Mesendoderm (in vitro differentiated cells): ENCODE measurements around the gene GP1BB.

ENCODE experiments used
- DNase-seq: peaks from one replicate; pipeline ENCODE4 v3.0.0; 2013
- H2AK5ac ChIP-seq: 2 replicates; pipeline ENCODE4 v1.6.1; 2013; ENCODE audit warnings: low read length, inconsistent platforms
- H2BK120ac ChIP-seq: 2 replicates; pipeline ENCODE4 v1.6.1; 2013; ENCODE audit warnings: low read depth, mild to moderate bottlenecking, low read length, moderate library complexity, mixed read lengths
- H2BK15ac ChIP-seq: replicated peaks from 2 replicates; pipeline ENCODE4 v1.6.1; 2013; ENCODE audit warnings: low read depth, mild to moderate bottlenecking, moderate library complexity
- H2BK5ac ChIP-seq: 2 replicates; pipeline ENCODE4 v1.6.1; 2013; ENCODE audit warnings: low read length, inconsistent platforms
- H3K18ac ChIP-seq: 2 replicates; pipeline ENCODE4 v1.6.1; 2013; ENCODE audit warnings: mild to moderate bottlenecking, low read length, mixed read lengths
- H3K23ac ChIP-seq: one replicate; pipeline ENCODE4 v1.6.1; 2013; ENCODE audit warnings: low read length
- H3K27ac ChIP-seq: 2 replicates; pipeline ENCODE4 v1.5.1; 2013; ENCODE audit warnings: low read depth, mild to moderate bottlenecking, inconsistent platforms, low read length, moderate library complexity
- H3K27me3 ChIP-seq: 2 replicates; pipeline ENCODE4 v1.6.1; 2013; ENCODE audit warnings: low read length, control low read depth, mild to moderate bottlenecking, inconsistent platforms; ENCODE audit not compliant: insufficient read depth, poor library complexity
- H3K36me3 ChIP-seq: 2 replicates; pipeline ENCODE4 v1.6.1; 2013; ENCODE audit warnings: low read length, inconsistent platforms; ENCODE audit not compliant: control insufficient read depth, insufficient read depth
- H3K4ac ChIP-seq: one replicate; pipeline ENCODE4 v1.6.1; 2013; ENCODE audit warnings: low read depth, mild to moderate bottlenecking, low read length, moderate library complexity
- H3K4me1 ChIP-seq: 2 replicates; pipeline ENCODE4 v1.6.1; 2013; ENCODE audit warnings: low read depth, low read length, inconsistent platforms; ENCODE audit not compliant: control insufficient read depth
- H3K4me2 ChIP-seq: 2 replicates; pipeline ENCODE4 v1.6.1; 2013; ENCODE audit warnings: low read length
- H3K4me3 ChIP-seq: 2 replicates; pipeline ENCODE4 v1.5.1; 2013; ENCODE audit warnings: mild to moderate bottlenecking, low read length
- H3K56ac ChIP-seq: one replicate; pipeline ENCODE4 v1.6.1; 2013; ENCODE audit warnings: low read length
- H3K79me1 ChIP-seq: 2 replicates; pipeline ENCODE4 v1.6.1; 2013; ENCODE audit warnings: low read length, inconsistent platforms
- H3K79me2 ChIP-seq: 2 replicates; pipeline ENCODE4 v1.6.1; 2013; ENCODE audit warnings: mild to moderate bottlenecking, low read length; ENCODE audit not compliant: control insufficient read depth, insufficient read depth
- H3K9ac ChIP-seq: 2 replicates; pipeline ENCODE4 v1.6.1; 2013; ENCODE audit warnings: low read length, inconsistent platforms
- H4K5ac ChIP-seq: one replicate; pipeline ENCODE4 v1.6.1; 2013; ENCODE audit warnings: low read length
- H4K8ac ChIP-seq: one replicate; pipeline ENCODE4 v1.6.1; 2013; ENCODE audit warnings: low read depth, mild to moderate bottlenecking, control low read depth, low read length, moderate library complexity
- WGBS: extraction: QIAGEN DNeasy Blood & Tissue Kit; methylation state at CpG from one replicate; pipeline ENCODE4 v1.1.7; 2013; ENCODE audit warnings: low lambda C conversion rate, missing lambda C conversion rate; ENCODE audit not compliant: insufficient coverage; ENCODE audit errors: extremely low coverage; 5-methylcytosine and 5-hydroxymethylcytosine counted together

The GP1BB gene

DNA sequence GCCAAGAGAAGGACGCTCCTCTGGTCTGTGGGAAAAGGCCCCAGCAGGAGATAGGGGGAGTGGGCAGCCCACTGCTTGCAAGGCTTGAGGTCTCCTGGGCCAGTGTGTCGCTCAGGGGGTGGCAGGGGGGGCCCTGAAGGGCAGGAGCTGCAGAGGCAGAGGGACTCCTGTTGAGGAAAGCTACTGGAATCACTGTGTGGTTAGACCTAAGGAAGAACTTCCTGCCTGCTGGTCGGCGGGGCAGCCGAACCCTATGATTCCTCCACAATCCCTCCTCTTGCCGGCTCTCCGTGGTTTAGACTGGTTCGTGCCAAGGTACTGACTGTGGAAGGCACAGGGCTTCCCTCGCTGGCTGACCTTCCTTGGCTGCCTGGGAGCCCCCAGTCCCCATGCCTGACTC, 6.2 kb downstream of the GP1BB start:
- H2BK5ac ChIP-seq = no peak overlapping the region
- no peaks in the 10 kb centered on the region for H3K4me1 ChIP-seq
- no peak overlapping the region for H3K4me3 ChIP-seq
- no peak overlapping the region for H4K5ac ChIP-seq
- H3K27ac ChIP-seq = no peak overlapping the region
- no peaks in the 10 kb centered on the region for H3K79me2 ChIP-seq
- no peak overlapping the region for H3K23ac ChIP-seq
- no CpG with 5 or more reads among the region's 9 CpGs for WGBS
- no peak for DNase-seq
- H4K8ac ChIP-seq = no peak overlapping the region
- no peak overlapping the region for H2BK15ac ChIP-seq
- no peak overlapping the region for H2AK5ac ChIP-seq
- no peak overlapping the region for H3K4me2 ChIP-seq
- H3K56ac ChIP-seq = no peak overlapping the region
- no peak overlapping the region for H3K9ac ChIP-seq
- H3K79me1 ChIP-seq = no peaks in the 10 kb centered on the region
- no peaks in the 10 kb centered on the region for H3K36me3 ChIP-seq
- no peak overlapping the region for H3K18ac ChIP-seq
- no peak overlapping the region for H2BK120ac ChIP-seq
- H3K27me3 ChIP-seq = peaks cover 9% of the 10 kb centered on the region
- H3K4ac ChIP-seq = no peak overlapping the region

DNA sequence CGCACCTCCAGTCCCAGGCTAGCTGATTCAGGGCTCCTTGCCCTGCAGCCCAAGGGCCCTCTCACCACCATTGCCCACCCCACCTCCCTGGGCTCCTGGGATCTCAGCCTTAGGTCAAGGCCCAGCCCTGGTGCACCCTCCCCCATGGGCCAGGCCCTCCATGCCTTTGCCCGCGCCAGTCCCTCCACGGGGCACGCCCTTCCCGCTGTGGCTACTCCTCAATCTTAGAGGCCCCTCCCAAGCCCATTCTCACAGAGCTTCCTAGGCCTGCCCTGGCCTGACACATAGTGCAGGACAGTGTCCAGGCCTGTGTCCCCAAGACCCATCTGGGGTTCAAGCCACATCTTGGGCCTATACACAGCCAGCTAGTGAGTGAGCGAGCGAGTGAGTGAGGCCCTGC, 6.9 kb downstream of the GP1BB start:
- H3K56ac ChIP-seq = peak overlapping the region; percentile 79
- H3K18ac ChIP-seq = no peak overlapping the region
- WGBS = no CpG with 5 or more reads among the region's 8 CpGs
- no peak overlapping the region for H2BK15ac ChIP-seq
- no peaks in the 10 kb centered on the region for H3K79me1 ChIP-seq
- no peak overlapping the region for H4K8ac ChIP-seq
- H2BK120ac ChIP-seq = no peak overlapping the region
- H3K36me3 ChIP-seq = no peaks in the 10 kb centered on the region
- DNase-seq = no peak
- no peak overlapping the region for H3K27ac ChIP-seq
- H3K9ac ChIP-seq = peak overlapping the region; percentile 60
- no peak overlapping the region for H2AK5ac ChIP-seq
- no peak overlapping the region for H3K23ac ChIP-seq
- no peaks in the 10 kb centered on the region for H3K79me2 ChIP-seq
- no peak overlapping the region for H2BK5ac ChIP-seq
- no peak overlapping the region for H3K4me2 ChIP-seq
- no peak overlapping the region for H4K5ac ChIP-seq
- no peaks in the 10 kb centered on the region for H3K4me1 ChIP-seq
- H3K4ac ChIP-seq = no peak overlapping the region
- peaks cover 4% of the 10 kb centered on the region for H3K27me3 ChIP-seq
- no peak overlapping the region for H3K4me3 ChIP-seq

DNA sequence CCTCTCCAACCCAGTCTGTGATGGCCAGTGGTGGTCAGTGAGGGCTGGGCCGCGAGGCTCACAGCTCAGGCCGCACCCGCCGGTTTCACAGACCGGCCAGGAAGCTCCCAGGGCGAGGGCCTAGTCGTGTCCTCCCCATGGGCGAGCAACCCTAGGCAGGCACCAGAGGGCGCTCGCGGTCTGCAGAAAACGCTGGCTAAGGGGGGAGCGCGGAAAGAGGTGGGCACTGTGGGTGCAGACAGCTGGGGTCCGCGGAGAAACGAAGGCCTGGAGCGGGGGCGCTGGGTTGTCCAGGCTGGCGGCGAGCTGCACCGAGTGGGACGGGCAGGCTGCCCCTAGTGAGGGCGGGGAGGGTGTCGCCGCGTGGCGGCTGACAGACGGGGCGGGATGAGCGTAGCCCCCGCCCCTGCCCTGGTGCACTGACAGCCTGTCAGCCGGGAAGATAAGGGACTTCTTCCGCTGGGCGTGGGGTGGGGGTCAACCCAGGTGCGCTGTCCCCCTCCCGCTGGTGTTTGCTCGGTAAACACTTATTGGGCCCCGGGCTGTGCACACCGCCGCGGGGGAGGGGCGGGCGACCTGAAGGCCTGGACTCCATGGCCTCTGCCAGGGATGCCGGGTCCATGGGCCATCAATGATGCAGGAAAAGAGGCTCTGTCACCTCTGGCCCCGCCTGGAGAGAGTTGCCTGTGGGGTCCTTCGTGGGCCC, 7.5 kb downstream of the GP1BB start:
- no peak overlapping the region for H3K27ac ChIP-seq
- no peak overlapping the region for H3K23ac ChIP-seq
- H3K79me1 ChIP-seq = no peaks in the 10 kb centered on the region
- peak overlapping the region; percentile 79 for H3K56ac ChIP-seq
- peak overlapping the region; percentile 30 for H3K4me2 ChIP-seq
- peak; percentile 66 for DNase-seq
- H3K27me3 ChIP-seq = peaks cover 3% of the 10 kb centered on the region
- peak overlapping the region; percentile 60 for H3K9ac ChIP-seq
- no peak overlapping the region for H3K4ac ChIP-seq
- H4K5ac ChIP-seq = no peak overlapping the region
- no peak overlapping the region for H2BK15ac ChIP-seq
- no peak overlapping the region for H4K8ac ChIP-seq
- H2BK120ac ChIP-seq = no peak overlapping the region
- H3K79me2 ChIP-seq = no peaks in the 10 kb centered on the region
- no peak overlapping the region for H3K18ac ChIP-seq
- no peak overlapping the region for H3K4me3 ChIP-seq
- no peaks in the 10 kb centered on the region for H3K36me3 ChIP-seq
- no peak overlapping the region for H2AK5ac ChIP-seq
- no CpG with 5 or more reads among the region's 48 CpGs for WGBS
- no peaks in the 10 kb centered on the region for H3K4me1 ChIP-seq
- no peak overlapping the region for H2BK5ac ChIP-seq

DNA sequence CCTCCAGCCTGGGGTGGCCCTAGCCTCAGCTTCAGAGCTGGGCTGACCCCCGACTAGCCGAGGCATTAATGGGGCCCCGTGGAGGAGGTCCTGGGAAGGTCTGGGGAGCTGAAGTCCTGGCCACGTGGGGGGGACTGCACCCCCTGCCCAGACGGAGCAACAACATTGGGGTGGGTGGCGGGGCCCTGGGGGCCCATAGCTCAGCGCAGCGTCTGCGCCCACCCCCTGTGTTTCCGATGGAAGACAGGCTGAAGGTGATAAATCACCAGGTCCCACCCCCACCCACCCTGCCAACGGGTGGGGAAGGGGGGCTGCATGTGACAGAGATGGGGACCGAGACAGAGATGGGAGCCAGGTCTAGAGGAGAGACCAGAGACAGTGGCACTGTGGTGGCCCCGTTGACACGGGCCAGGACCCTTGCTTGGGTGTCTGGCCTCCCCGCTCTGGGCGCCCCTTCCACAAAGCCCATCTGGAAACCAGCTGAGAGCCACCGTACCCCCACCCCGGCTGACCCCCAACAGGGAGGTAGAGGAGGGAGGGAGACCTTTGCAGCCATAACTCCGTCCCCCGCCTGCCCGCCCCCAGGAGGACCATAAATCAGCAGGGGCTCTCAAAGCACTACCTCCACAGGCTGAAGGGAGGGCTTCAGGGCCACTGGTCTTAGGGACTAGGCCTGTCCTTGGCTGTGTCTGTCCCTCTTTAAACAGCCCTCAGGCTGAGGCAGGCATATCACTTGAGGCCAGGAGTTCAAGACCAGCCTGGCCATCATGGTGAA, 8.2 kb downstream of the GP1BB start:
- H2BK120ac ChIP-seq = no peak overlapping the region
- H3K27ac ChIP-seq = no peak overlapping the region
- H3K9ac ChIP-seq = no peak overlapping the region
- no peak overlapping the region for H2AK5ac ChIP-seq
- no peaks in the 10 kb centered on the region for H3K36me3 ChIP-seq
- H2BK5ac ChIP-seq = no peak overlapping the region
- H2BK15ac ChIP-seq = no peak overlapping the region
- H3K56ac ChIP-seq = no peak overlapping the region
- no peak overlapping the region for H3K4ac ChIP-seq
- no peaks in the 10 kb centered on the region for H3K79me1 ChIP-seq
- H3K4me2 ChIP-seq = no peak overlapping the region
- whole genome bisulfite sequencing = no CpG with 5 or more reads among the region's 21 CpGs
- no peaks in the 10 kb centered on the region for H3K79me2 ChIP-seq
- H4K5ac ChIP-seq = no peak overlapping the region
- H3K27me3 ChIP-seq = peaks cover 3% of the 10 kb centered on the region
- H3K4me3 ChIP-seq = no peak overlapping the region
- H3K23ac ChIP-seq = no peak overlapping the region
- H3K18ac ChIP-seq = no peak overlapping the region
- H3K4me1 ChIP-seq = no peaks in the 10 kb centered on the region
- no peak for DNase-seq
- H4K8ac ChIP-seq = no peak overlapping the region

DNA sequence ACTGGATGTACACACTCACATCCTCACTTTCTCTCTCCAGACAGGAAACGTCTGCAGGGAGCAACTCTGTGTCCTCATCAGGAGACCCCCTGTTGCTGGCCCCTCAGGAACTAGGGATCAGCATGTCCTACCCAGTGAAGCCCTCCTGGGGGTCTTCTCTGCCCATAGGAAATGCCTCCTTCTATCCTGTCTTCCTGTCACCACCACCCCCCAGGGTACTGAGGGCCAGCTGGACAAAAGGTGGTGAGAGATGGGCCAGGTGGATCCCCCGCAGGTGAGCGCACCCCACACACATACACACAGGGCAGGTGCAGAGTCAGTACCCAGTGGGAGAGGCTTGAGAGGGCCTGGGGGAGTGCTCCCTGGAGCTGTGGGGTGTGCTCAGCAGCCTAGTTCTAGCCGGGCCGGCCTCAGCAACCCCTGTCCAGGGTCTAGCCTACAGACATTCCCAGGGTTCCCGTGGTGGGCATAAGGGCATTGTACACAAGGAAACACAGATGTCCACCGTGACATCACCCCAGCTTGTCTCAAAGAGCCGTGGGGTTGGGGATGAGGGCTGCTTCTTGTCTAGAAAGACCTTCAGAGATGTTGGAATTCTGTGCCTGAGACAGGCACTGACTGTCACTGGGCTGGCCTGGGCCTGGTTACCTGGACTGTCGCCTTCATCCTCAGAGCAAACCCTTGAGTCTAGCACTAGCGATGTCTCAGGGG, 9.2 kb downstream of the GP1BB start:
- H4K5ac ChIP-seq = no peak overlapping the region
- no peak overlapping the region for H3K23ac ChIP-seq
- no peak overlapping the region for H2BK15ac ChIP-seq
- H3K79me1 ChIP-seq = no peaks in the 10 kb centered on the region
- no CpG with 5 or more reads among the region's 10 CpGs for WGBS
- no peak overlapping the region for H3K4me2 ChIP-seq
- H3K9ac ChIP-seq = no peak overlapping the region
- no peak overlapping the region for H3K56ac ChIP-seq
- no peaks in the 10 kb centered on the region for H3K79me2 ChIP-seq
- no peaks in the 10 kb centered on the region for H3K36me3 ChIP-seq
- H3K4ac ChIP-seq = no peak overlapping the region
- no peak overlapping the region for H4K8ac ChIP-seq
- no peak overlapping the region for H3K18ac ChIP-seq
- peaks cover 3% of the 10 kb centered on the region for H3K27me3 ChIP-seq
- H3K4me1 ChIP-seq = no peaks in the 10 kb centered on the region
- no peak overlapping the region for H3K4me3 ChIP-seq
- no peak overlapping the region for H2AK5ac ChIP-seq
- no peak overlapping the region for H2BK5ac ChIP-seq
- H3K27ac ChIP-seq = no peak overlapping the region
- no peak overlapping the region for H2BK120ac ChIP-seq
- DNase-seq = no peak
